K562 (cell line): ENCODE results near the gene SLC37A4. TPM values are rescaled to one million over a fixed set of nuclear protein-coding genes. Genes with fewer than 3 reads are reported as not detected.

ENCODE experiments used
- ATF6 ChIP-seq: sonication (generic); formaldehyde crosslinking; IDR thresholded peaks from 2 replicates; pipeline ENCODE4 v1.4.0; 2020; ENCODE audit warnings: mild to moderate bottlenecking, missing genetic modification reagents
- CC2D1A ChIP-seq: fragments of 450-650 bp; IDR thresholded peaks from 2 replicates; pipeline ENCODE4 v1.6.1; 2017; ENCODE audit warnings: mild to moderate bottlenecking
- CCAR2 ChIP-seq: fragments of 200-400 bp; formaldehyde crosslinking; IDR thresholded peaks from 2 replicates; pipeline ENCODE4 v1.6.1; 2017; ENCODE audit warnings: mild to moderate bottlenecking, low read depth, low read length
- CHCHD3 ChIP-seq: fragments of 250-450 bp; sonication (Bioruptor Pico); IDR thresholded peaks from 2 replicates; pipeline ENCODE4 v2.1.2; 2022; ENCODE audit warnings: mild to moderate bottlenecking
- CHD4 ChIP-seq: fragments of 200-600 bp; sonication (generic); IDR thresholded peaks from 3 replicates; pipeline ENCODE4 v1.6.1; 2012; ENCODE audit warnings: low read depth, mild to moderate bottlenecking, mixed read lengths, low read length, inconsistent platforms; ENCODE audit not compliant: insufficient read depth, insufficient replicate concordance, poor library complexity, severe bottlenecking
- ELK3 ChIP-seq: fragments of 450-650 bp; formaldehyde crosslinking; IDR thresholded peaks from 2 replicates; pipeline ENCODE4 v1.4.0; 2020; ENCODE audit warnings: mild to moderate bottlenecking
- FOXJ3 ChIP-seq: sonication (generic); formaldehyde crosslinking; IDR thresholded peaks from 2 replicates; pipeline ENCODE4 v1.4.0; 2020; ENCODE audit warnings: mild to moderate bottlenecking, missing genetic modification reagents
- GATAD2B ChIP-seq: fragments of 450-650 bp; IDR thresholded peaks from 2 replicates; pipeline ENCODE4 v1.6.1; 2017; ENCODE audit warnings: mild to moderate bottlenecking, borderline replicate concordance
- HNRNPUL1 ChIP-seq: fragments of 200-400 bp; formaldehyde crosslinking; IDR thresholded peaks from 2 replicates; pipeline ENCODE4 v1.6.1; 2017; ENCODE audit warnings: low read length
- KDM2B ChIP-seq: fragments of 250-450 bp; sonication (Bioruptor Pico); IDR thresholded peaks from 2 replicates; pipeline ENCODE4 v1.8.0; 2021; ENCODE audit warnings: mild to moderate bottlenecking, moderate library complexity
- MECOM ChIP-seq: fragments of 250-450 bp; sonication (Bioruptor Pico); IDR thresholded peaks from 2 replicates; pipeline ENCODE4 v1.8.0; 2022; ENCODE audit warnings: inconsistent platforms
- PATZ1 ChIP-seq: fragments of 250-450 bp; sonication (Bioruptor Pico); IDR thresholded peaks from 2 replicates; pipeline ENCODE4 v1.5.0; 2020; ENCODE audit warnings: mild to moderate bottlenecking, borderline replicate concordance
- POLR3A ChIP-seq: IDR thresholded peaks from 2 replicates; pipeline ENCODE4 v1.6.1; 2011; ENCODE audit warnings: borderline replicate concordance, mild to moderate bottlenecking, moderate library complexity; ENCODE audit not compliant: insufficient read length, insufficient read depth; ENCODE audit errors: extremely low read depth
- POU5F1 ChIP-seq: fragments of 150-350 bp; IDR thresholded peaks from 2 replicates; pipeline ENCODE4 v1.6.1; 2014; ENCODE audit warnings: borderline replicate concordance, low read length, low read depth, mild to moderate bottlenecking; ENCODE audit not compliant: partially characterized antibody
- SAFB2 ChIP-seq: fragments of 200-400 bp; formaldehyde crosslinking; IDR thresholded peaks from 2 replicates; pipeline ENCODE4 v1.6.1; 2018; ENCODE audit warnings: borderline replicate concordance, low read length, low read depth, moderate library complexity; ENCODE audit not compliant: severe bottlenecking
- TSHZ1 ChIP-seq: fragments of 250-450 bp; sonication (Bioruptor Pico); IDR thresholded peaks from 2 replicates; pipeline ENCODE4 v1.4.0; 2020; ENCODE audit warnings: mild to moderate bottlenecking, moderate library complexity
- ZNF41 ChIP-seq: fragments of 250-450 bp; sonication (Bioruptor Pico); conservative IDR thresholded peaks from 2 replicates; pipeline ENCODE4 v1.4.0; 2020; ENCODE audit warnings: mild to moderate bottlenecking
- ZNF766 ChIP-seq: fragments of 200-800 bp; sonication (Bioruptor generic); conservative IDR thresholded peaks from 2 replicates; pipeline ENCODE4 v1.6.1; 2016; ENCODE audit warnings: missing genetic modification characterization, missing compliant biosample characterization
- ZNF830 ChIP-seq: fragments of 250-450 bp; sonication (Bioruptor Pico); IDR thresholded peaks from 2 replicates; pipeline ENCODE4 v1.5.0; 2021; ENCODE audit warnings: mild to moderate bottlenecking
- polyA plus RNA-seq, 8 experiments: library from polyadenylated mRNA; depleted of rRNA in 4 of 8; stranded (reverse) in 5 of 8; unstranded in 3 of 8; fragments of >200 nt; fragmentation: Nextera tagmentation in 2 of 8; fragmentation: Illumina TruSeq in 1 of 8; extraction: Ambion mirVana in 2 of 8; extraction: Trizol in 1 of 8; gene quantifications; 2 replicates each; pipeline versions ENCODE4 v1.2.1 to v1.2.3, GENCODE V29; 2011 to 2014; ENCODE audit warnings: inconsistent platforms in 1 of 8, missing spikeins in 1 of 8
- total RNA-seq, 7 experiments: library from RNA; depleted of rRNA in 6 of 7; stranded (reverse); fragments of >200 nt in 6 of 7; fragmentation: Illumina TruSeq in 2 of 7; extraction: Trizol in 2 of 7; gene quantifications; 2 replicates each; pipeline versions ENCODE4 v1.2.1 to v1.2.3, GENCODE V29; 2011 to 2021; ENCODE audit warnings: low replicate concordance in 1 of 7

SLC37A4 gene
- total and polyA plus RNA-seq, 9 of the 15 experiments (the other 6 are each of a cell fraction or from before 2014, with no cell fraction given): 24.7 to 73.9 (median 40.7) TPM

GRCh38 chr11:119030329-119031047, at the start of gene SLC37A4 (continued):
- TF ChIP-seq POU5F1 (no peak), PATZ1 (CRISPR knock-in tag) (no peak), ATF6 (CRISPR knock-in tag) (peak; percentile 92; the same call in 1 of the 2 replicates), CC2D1A (no peak), HNRNPUL1 (no peak), ZNF766 (CRISPR knock-in tag) (no peak), POLR3A (no peak), ELK3 (no peak), TSHZ1 (CRISPR knock-in tag) (no peak), ZNF41 (CRISPR knock-in tag) (no peak), SAFB2 (no peak), FOXJ3 (CRISPR knock-in tag) (no peak), ZNF830 (CRISPR knock-in tag) (0 out of 2 replicates have a peak, but pooled peaks have one; percentile 44), GATAD2B (no peak), CHD4 (no peak), KDM2B (CRISPR knock-in tag) (no peak), CCAR2 (no peak), MECOM (CRISPR knock-in tag) (no peak), CHCHD3 (CRISPR knock-in tag) (no peak)
